ENCODE results near the gene GPR158. TPM values are rescaled to one million over a fixed set of nuclear protein-coding genes. Genes with fewer than 3 reads are reported as not detected.

GPR158 gene
- total and polyA plus RNA-seq, 2 donors from 2014 or later, result 0.09 to 0.22 TPM

GRCh38 chr10:25505466-25505865, 330.7 kb downstream of the GPR158 start:
- Histone ChIP-seq H3K9ac (ENCODE audit: low read length in 3 of 3) (no peak overlapping the region), H3K36me3 (ENCODE audit: control insufficient read depth in 2 of 3, insufficient read depth in 3 of 3, low read length in 3 of 3) (no peaks in the 10 kb centered on the region), H3K4me3 (ENCODE audit: low read length in 3 of 3) (no peak overlapping the region), H3K27ac (ENCODE audit: low read depth in 2 of 2, low read length in 2 of 2) (no peak overlapping the region), H3K9me3 (ENCODE audit: control insufficient read depth in 2 of 3, insufficient read depth in 1 of 3, low read length in 3 of 3) (no peaks in the 10 kb centered on the region), H3K27me3 (ENCODE audit: control insufficient read depth, insufficient read depth, low read length) (no peaks in the 10 kb centered on the region), H3K4me1 (ENCODE audit: control insufficient read depth in 2 of 3, insufficient read depth in 2 of 3, low read depth in 1 of 3, low read length in 3 of 3) (no peaks in the 10 kb centered on the region)
- TF ChIP-seq, protein P1, sequence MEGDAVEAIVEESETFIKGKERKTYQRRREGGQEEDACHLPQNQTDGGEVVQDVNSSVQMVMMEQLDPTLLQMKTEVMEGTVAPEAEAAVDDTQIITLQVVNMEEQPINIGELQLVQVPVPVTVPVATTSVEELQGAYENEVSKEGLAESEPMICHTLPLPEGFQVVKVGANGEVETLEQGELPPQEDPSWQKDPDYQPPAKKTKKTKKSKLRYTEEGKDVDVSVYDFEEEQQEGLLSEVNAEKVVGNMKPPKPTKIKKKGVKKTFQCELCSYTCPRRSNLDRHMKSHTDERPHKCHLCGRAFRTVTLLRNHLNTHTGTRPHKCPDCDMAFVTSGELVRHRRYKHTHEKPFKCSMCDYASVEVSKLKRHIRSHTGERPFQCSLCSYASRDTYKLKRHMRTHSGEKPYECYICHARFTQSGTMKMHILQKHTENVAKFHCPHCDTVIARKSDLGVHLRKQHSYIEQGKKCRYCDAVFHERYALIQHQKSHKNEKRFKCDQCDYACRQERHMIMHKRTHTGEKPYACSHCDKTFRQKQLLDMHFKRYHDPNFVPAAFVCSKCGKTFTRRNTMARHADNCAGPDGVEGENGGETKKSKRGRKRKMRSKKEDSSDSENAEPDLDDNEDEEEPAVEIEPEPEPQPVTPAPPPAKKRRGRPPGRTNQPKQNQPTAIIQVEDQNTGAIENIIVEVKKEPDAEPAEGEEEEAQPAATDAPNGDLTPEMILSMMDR (IDR thresholded peaks at IDR 0.05; ENCODE audit: borderline replicate concordance, extremely low read depth, insufficient read depth), result no peak
- DNase-seq (no peak), FAIRE-seq (no peak)
- intact Hi-C loops (cut with DNase I), result no loop called here

- intact Hi-C loops (cut with DNase I), result no loop called here
- H3K27me3 ChIP-seq (ENCODE audit: control insufficient read depth, insufficient read depth, low read length), result no peaks in the 10 kb centered on the region
- TF ChIP-seq, protein P1 (IDR thresholded peaks at IDR 0.05; ENCODE audit: borderline replicate concordance, extremely low read depth, insufficient read depth), result no peak
- no peak overlapping the region for H3K4me3 ChIP-seq (ENCODE audit: low read length in 3 of 3)
- no peak overlapping the region for H3K9ac ChIP-seq (ENCODE audit: low read length in 3 of 3)
- no peaks in the 10 kb centered on the region for H3K36me3 ChIP-seq (ENCODE audit: control insufficient read depth in 2 of 3, insufficient read depth in 3 of 3, low read length in 3 of 3)
- H3K27ac ChIP-seq (ENCODE audit: low read depth in 2 of 2, low read length in 2 of 2), result no peak overlapping the region
- no peaks in the 10 kb centered on the region for H3K4me1 ChIP-seq (ENCODE audit: control insufficient read depth in 2 of 3, insufficient read depth in 2 of 3, low read depth in 1 of 3, low read length in 3 of 3)
- DNase-seq, result no peak
- FAIRE-seq, result no peak
- no peaks in the 10 kb centered on the region for H3K9me3 ChIP-seq (ENCODE audit: control insufficient read depth in 2 of 3, insufficient read depth in 1 of 3, low read length in 3 of 3)
Measured at GRCh38 chr10:25506821-25507335, 332.1 kb downstream of the GPR158 start.

DNA sequence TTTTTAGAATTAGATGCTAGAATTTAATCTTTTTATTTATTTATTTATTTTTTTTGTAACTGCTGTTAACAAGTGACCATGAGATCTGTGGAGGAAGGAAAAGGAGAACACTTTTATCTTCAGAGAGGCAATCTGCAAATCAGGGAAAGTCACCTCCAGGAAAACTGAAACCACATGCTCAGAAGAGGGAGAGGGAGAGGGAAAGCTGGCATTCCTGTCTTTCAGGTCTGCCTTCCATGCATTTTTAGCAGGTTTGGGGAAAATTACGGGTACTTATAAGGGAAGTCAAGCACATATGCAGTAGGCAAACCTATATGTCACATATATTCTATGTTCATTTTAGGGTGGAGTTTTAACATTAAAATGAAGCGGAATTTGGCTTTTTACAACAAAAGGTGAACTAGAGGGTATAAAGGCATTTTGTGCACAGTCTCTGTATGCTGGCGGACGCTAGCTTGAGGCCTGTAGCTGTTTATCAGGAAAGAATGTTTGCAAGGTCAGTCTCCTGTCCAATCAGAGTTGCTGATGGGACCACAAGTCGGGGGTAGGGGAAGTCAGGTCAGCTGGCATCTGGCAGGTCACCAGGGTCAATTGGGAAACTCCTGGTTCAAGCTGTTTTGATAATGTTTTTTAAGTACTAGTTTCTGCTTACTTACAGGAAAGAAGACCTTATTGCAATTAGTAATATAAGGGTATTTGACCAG, 333.5 kb downstream of the GPR158 start:
- FAIRE-seq, result no peak
- H3K4me3 ChIP-seq (ENCODE audit: low read length in 3 of 3), result no peak overlapping the region
- no peaks in the 10 kb centered on the region for H3K27me3 ChIP-seq (ENCODE audit: control insufficient read depth, insufficient read depth, low read length)
- no peaks in the 10 kb centered on the region for H3K36me3 ChIP-seq (ENCODE audit: control insufficient read depth in 2 of 3, insufficient read depth in 3 of 3, low read length in 3 of 3)
- no peaks in the 10 kb centered on the region for H3K9me3 ChIP-seq (ENCODE audit: control insufficient read depth in 2 of 3, insufficient read depth in 1 of 3, low read length in 3 of 3)
- no peak overlapping the region for H3K9ac ChIP-seq (ENCODE audit: low read length in 3 of 3)
- no peak overlapping the region for H3K27ac ChIP-seq (ENCODE audit: low read depth in 2 of 2, low read length in 2 of 2)
- intact Hi-C loops (cut with DNase I), result no loop called here
- no peaks in the 10 kb centered on the region for H3K4me1 ChIP-seq (ENCODE audit: control insufficient read depth in 2 of 3, insufficient read depth in 2 of 3, low read depth in 1 of 3, low read length in 3 of 3)
- TF ChIP-seq, protein P1 (IDR thresholded peaks at IDR 0.05; ENCODE audit: borderline replicate concordance, extremely low read depth, insufficient read depth), result no peak
- DNase-seq, result peak in 3 of 5 donors; percentile 14 to 32 (median 30)
